HT1080 (cell line): ENCODE results near the gene RIC1. TPM values are rescaled to one million over a fixed set of nuclear protein-coding genes. Genes with fewer than 3 reads are reported as not detected.
A peak's percentile ranks its signal among the peaks of the same experiment; 100 is the strongest.
"Not testable (repeated sequence)": the region's sequence is repeated elsewhere in the genome, so short reads cannot be mapped to it uniquely, and the experiment has no call there.

Experiments used
- DNase-seq: peaks from one replicate; pipeline ENCODE4 v3.0.0-alpha.2; 2015; ENCODE audit warnings: low read depth
- total RNA-seq: library from RNA; depleted of rRNA; stranded (reverse); fragments of >200 nt; shearing (Covaris generic); gene quantifications from 2 replicates; pipeline ENCODE4 v1.2.3, GENCODE V29; 2014

RIC1 gene
- total RNA-seq, 1 experiment from 2014 or later: 14.4 TPM

- DNase-seq: no peak
Observed at GRCh38 chr9:5719100-5719926, 90.4 kb downstream of the RIC1 start.

DNA sequence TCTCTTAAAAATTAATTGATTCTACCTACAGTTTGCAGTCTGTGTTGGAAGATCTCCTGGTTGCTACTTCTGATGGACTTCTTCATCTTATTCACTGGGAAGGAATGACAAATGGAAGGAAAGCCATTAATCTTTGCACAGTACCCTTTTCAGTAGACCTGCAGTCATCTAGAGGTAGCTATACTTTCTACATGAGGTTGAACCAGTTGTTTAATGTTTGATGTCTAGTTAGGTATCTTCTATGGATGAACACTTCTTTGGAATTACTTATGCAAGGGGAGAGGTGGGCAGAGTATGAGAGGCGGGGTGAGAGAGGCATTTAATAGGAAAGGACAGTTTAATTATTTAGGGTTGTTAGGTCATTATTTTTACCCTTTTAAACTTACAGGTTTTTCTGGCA, 91.2 kb downstream of the RIC1 start:
- no peak for DNase-seq

GRCh38 chr9:5721279-5722087, 92.6 kb downstream of the RIC1 start:
- no peak for DNase-seq

- not testable (repeated sequence) for DNase-seq
Observed at GRCh38 chr9:5722679-5723078, 93.8 kb downstream of the RIC1 start.

GRCh38 chr9:5735072-5735471, 106.2 kb downstream of the RIC1 start:
- DNase-seq: no peak

- DNase-seq: no peak
Observed at GRCh38 chr9:5736563-5737346, 107.8 kb downstream of the RIC1 start.

DNA sequence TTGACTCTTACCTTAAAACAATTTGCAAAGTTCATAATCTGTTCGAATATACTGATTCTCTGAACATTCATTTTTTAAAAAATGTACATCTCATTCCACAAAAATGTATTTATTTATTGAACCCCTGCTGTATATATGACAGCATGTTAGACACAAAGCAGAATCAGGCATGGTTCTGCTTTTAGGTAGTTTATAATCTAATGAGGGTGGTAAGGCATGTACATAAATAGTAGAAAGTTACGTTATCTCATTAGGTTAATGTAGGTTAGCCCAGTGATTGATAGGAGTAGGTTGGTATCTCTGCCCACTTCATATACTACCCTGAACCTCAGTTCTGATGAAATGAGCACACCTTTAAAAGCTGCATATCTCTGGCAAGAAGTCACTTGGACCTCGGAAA, 114.2 kb downstream of the RIC1 start:
- no peak for DNase-seq

- DNase-seq: no peak
Observed at GRCh38 chr9:5748438-5748837, 119.5 kb downstream of the RIC1 start.

DNA sequence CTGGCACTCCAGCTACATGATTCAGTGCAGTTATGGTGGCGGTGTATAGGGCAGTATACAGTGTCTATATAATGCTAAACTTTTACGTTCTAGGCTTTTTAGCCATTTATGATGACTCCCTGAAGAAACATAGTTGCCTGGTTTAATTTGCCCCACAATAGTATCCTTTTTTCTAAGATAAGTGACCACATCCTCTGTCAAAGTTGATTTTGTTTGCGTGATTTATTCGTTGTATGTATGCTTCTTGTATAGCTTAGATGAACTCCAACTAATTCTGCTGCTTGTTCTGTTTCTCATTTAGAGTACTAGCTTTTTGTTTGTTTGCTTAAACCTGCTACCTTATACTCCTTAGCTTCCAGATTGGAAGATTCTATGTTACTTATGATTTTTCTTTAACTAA, 120.4 kb downstream of the RIC1 start:
- DNase-seq: no peak

DNA sequence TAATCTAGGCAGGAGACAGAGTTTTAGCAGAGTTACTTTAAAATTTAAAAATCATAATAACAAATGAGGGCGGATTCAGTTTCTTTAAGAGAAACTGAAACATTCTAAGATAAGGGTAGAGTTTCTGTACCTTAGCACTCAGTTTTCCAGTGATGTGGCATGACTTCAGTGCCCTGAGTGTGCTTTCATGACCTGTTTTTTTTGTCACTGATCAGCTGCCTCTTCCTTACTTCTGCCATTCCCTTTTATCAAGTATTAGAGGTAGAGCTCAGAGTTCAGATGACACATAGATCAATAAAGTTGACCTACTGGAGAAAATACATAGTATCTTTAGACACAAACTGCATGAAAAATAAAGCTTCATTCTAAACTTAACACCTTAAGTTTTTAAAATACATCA, 121.7 kb downstream of the RIC1 start:
- no peak for DNase-seq

GRCh38 chr9:5756633-5757032, 127.7 kb downstream of the RIC1 start:
- no peak for DNase-seq

GRCh38 chr9:5760338-5760737, 131.4 kb downstream of the RIC1 start:
- no peak for DNase-seq

DNA sequence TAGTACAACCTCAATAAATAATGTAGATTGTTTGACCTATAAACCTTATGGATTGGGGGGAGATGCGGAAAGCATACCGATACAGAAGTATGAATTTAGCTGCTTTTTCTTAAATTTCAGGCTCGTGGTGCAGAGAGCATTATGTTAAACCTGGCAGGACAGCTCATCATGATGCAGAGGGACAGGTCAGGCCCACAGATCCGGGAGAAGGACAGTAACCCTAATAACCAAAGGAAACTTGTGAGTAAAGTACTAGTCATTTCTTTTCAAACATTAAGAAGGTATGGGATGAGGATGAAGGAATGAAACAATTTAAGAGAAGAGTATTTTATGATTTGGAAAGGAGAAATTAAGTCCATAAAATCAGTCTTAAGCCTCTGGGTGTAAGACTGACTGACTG, 133.5 kb downstream of the RIC1 start:
- peak; percentile 38 for DNase-seq

GRCh38 chr9:5764130-5764868, 135.4 kb downstream of the RIC1 start:
- DNase-seq: no peak

GRCh38 chr9:5767968-5768932, 139.3 kb downstream of the RIC1 start:
- no peak for DNase-seq

DNA sequence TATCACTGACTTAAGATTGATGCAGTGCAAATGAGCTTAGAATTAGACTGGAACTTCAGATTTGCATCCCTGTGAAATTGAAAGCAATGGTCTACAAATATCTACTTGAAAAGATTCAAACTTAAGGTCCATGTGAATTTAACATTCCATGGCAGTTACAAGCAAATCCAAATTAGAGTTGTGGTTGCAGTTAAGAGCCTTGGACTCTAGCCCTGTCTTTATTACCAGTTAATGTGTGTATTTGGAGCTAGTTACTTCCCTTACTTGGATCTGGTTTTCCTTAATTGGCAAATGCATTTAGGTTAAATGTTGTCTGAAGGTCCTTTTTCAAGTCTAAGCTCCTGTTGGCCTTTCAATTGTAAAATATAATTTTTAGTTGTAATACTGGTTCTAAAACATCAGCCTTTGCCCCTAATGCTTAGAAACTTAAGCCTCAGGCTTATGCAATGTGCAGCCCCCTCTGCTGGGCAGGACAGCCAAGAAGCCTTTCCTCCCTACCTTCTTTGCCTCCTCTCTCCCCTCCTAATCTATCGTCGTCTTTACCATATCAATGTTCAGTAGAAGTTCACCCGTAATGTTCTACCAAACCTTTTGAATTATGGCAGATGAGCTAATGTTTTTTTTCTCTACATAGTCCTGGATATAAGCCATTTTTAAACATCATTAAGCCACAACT, 144.6 kb downstream of the RIC1 start:
- no peak for DNase-seq

DNA sequence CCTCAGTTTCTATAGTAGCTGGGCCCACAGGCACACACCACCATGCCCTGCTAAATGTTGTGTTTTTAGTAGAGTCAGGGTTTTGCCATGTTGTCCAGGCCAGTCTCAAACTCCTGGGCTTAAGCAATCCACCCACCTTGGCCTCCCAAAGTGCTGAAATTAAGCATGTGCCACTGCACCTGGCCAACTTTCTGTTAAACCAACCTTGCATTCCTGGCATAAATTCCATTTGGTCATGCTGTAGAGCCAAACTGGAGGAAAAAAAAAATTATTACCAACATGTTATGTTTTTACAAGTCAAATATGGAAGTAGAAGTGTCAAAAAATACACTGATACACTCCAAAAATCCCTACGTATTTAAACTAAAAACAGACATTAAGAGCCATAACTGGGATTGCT, 149.9 kb downstream of the RIC1 start:
- DNase-seq: no peak

- DNase-seq: not testable (repeated sequence)
Observed at GRCh38 chr9:5779705-5780218, 150.9 kb downstream of the RIC1 start.

DNA sequence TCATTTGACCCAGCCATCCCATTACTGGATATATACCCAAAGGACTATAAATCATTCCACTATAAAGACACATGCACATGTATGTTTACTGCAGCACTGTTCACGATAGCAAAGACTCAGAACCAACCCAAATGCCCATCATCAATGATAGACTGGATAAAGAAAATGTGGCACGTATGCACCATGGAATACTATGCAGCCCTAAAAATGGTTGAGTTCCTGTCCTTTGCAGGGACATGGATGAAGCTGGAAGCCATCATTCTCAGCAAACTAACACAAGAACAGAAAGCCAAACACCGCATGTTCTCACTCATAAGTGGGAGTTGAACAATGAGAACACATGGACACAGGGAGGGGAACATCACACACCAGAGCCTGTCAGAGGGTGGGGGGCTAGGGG, 154.5 kb downstream of the RIC1 start:
- DNase-seq: not testable (repeated sequence)
